ENCODE results near the gene AGXT.

The AGXT gene

DNA sequence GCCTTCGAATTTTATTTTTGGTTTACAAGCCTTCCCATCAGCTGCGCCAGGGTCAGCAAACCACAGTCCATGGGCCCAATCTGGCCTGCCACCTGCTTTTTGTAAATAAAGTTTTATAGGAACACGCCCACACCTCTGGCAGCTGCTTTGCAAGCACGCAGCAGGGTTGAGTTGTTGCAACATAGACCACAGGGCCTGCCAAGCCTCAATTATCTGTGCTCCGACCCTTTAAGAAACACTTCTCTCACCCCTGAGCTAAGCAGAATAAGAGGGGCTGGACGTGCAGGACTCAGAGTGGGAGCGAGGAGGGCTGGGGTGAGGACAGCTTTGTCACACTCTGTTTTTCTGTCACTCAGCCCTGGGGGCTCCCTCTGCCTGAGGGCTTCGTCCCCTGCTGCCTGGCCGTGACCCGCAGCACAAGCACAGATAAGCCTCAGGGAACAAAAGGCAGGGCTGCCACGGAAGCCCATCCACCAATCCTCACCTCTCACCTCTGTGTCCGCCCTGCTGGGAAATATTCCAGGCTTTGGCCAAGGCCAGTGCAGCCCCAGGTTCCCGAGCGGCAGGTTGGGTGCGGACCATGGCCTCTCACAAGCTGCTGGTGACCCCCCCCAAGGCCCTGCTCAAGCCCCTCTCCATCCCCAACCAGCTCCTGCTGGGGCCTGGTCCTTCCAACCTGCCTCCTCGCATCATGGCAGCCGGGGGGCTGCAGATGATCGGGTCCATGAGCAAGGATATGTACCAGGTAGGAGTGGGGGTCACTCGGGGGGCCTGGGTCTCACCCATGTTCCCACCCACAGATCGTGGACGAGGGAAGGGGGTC lies at the start of gene AGXT:
AGXT (plus strand) TSS at position 539 of the 823 bp plus-strand sequence; CDS start at position 581, 42 bp downstream.
- DNase-seq (ENCODE audit: low read depth): peak; percentile 16
- H3K4me3 ChIP-seq (ENCODE audit: low read length): no peak within 1 kb of the TSS
- TF ChIP-seq, protein P1, sequence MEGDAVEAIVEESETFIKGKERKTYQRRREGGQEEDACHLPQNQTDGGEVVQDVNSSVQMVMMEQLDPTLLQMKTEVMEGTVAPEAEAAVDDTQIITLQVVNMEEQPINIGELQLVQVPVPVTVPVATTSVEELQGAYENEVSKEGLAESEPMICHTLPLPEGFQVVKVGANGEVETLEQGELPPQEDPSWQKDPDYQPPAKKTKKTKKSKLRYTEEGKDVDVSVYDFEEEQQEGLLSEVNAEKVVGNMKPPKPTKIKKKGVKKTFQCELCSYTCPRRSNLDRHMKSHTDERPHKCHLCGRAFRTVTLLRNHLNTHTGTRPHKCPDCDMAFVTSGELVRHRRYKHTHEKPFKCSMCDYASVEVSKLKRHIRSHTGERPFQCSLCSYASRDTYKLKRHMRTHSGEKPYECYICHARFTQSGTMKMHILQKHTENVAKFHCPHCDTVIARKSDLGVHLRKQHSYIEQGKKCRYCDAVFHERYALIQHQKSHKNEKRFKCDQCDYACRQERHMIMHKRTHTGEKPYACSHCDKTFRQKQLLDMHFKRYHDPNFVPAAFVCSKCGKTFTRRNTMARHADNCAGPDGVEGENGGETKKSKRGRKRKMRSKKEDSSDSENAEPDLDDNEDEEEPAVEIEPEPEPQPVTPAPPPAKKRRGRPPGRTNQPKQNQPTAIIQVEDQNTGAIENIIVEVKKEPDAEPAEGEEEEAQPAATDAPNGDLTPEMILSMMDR (conservative IDR thresholded peaks at IDR 0.05; ENCODE audit: low read length): no peak

DNA sequence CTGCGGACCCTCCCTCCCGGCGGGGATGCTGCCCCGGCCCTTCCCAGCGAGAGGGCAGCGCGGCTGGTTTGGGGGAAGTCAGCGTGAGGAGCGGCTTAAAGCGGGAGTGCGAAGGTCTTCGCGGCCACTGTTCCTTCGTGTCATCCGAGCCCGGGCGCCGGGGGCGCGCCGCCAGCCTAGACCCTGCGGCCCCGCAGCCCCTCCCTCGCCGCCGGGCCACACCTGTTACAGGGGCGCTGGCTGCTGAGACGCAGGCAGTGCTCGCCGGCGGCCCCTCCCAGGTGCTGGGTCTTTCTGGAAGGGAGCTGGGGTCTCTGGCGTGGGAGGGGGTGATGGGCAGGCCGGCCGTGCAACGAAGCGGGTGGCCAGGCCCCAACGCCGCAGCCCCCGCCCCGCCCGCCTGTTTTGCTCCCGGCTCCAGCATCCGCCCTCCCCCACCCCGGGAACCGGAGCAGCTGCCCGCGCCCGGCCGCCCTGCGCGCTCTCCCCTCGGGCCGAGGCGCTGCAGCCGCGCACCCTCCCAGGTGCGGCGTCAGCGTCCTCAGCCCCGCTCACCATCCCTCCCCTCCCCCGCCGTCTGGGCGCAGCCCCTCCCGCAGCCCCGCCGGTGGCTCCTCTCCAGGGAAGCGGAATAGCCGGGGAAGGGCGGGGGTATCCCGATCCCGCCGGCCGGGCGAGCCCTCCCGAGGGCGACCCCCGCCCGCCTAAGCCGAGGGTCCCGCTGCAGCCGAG lies 49.3 kb upstream of the AGXT start:
- no peak for DNase-seq (ENCODE audit: low read depth)
- no peak overlapping the region for H3K4me3 ChIP-seq (ENCODE audit: low read length)
- TF ChIP-seq, protein P1 (conservative IDR thresholded peaks at IDR 0.05; ENCODE audit: low read length): no peak

DNA sequence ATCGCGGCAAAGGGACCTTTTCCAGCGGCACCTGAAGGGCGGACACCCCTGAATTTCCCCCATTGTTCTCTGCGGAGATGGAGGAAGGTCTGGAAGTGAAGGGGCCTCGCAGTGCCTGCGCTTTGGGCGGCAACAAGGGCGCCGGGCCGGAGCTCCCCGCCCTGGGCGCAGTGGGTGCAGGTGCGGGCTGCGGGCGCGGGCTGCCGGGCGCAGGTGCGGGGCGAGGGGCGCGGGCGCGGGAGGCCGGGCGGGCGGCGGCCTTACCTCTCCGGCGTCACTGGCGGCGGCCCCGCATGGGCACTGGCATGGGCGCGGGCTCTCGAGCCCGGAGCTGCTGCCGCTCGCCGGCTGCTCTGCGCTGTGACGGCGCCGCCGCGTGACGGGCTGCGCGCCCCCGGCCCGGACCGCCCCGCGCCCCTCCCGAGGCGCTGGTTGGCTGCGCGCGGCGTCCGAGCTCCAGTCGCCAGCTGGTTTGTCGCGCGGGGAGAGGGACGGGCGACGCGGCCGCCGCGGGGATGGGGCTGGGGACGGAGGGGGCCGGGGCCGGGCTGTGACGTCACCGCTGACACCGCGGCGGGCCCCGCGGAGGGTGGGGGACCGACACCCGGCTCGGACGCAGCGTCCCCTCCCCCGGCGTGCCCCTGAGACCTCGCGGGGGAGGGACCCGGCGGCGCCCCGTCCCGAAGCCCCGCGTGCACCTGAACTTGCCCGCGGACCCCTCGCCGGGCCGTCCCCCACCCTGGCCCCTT lies 48.6 kb upstream of the AGXT start, which contains the start of gene KIF1A:
KIF1A (minus strand) TSS at position 362 of the 749 bp plus-strand sequence. CDS start 22,467 bp downstream, outside the sequence.
- TF ChIP-seq, protein P1 (conservative IDR thresholded peaks at IDR 0.05; ENCODE audit: low read length): no peak
- DNase-seq (ENCODE audit: low read depth): no peak
- no peak within 1 kb of the TSS for H3K4me3 ChIP-seq (ENCODE audit: low read length)

DNA sequence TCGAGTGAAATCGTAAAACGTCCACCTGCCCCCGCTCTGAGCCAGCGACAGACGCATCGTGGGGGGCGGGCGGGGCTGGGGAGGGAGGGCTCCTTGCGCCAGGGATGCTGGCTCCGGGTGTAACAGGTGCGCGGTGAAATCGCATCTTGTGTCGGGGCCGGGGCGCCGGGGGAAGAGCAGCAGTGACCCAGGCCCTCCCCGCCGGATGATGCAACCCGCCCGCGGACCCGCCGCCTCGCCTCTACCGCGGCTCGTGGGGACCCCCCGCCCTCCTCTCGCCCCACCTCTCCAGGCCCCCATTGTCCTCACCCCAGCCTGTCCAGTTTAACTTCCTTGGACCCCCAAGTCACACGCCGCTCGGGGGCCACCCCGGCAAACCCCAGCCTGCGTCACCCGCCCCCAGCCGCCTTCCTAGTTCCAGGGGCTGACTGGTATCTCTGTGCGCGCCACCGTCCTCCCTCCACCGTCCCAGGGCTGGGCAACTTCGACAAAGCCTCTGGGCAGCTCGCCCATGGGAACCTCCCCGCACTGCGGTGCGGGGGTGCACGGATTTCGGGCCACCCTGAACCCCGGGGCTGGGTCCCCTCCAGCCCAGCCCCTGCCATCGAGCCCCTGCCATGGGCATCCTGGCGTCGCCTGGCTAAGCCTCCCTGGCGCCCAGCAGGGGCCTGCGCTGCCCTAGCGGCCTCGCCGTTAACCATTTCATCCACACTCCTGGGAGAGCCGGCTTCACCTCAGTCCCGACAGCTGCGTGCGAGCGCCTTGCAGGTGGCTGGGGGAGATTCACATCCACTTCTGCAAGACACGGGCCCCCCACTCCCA lies 47.8 kb upstream of the AGXT start:
- DNase-seq (ENCODE audit: low read depth): no peak
- TF ChIP-seq, protein P1 (conservative IDR thresholded peaks at IDR 0.05; ENCODE audit: low read length): no peak
- H3K4me3 ChIP-seq (ENCODE audit: low read length): no peak overlapping the region

DNA sequence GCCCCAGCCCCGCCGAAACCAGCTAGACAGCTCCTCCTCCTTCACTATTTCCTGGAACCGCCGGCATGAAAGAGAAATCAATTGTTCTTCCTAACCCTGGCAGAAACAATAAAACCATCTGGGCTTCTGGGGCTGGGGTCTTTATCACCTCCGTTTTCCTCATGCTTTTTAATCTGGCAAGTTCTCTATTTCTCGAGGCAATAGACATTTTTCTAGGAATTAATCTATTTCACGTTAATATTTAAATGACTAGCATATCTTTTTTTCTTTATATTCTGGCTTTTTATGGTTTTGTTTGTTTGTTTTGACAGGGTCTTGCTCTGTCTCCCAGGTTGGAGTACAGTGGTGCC lies 47.2 kb upstream of the AGXT start:
- TF ChIP-seq, protein P1 (conservative IDR thresholded peaks at IDR 0.05; ENCODE audit: low read length): no peak
- H3K4me3 ChIP-seq (ENCODE audit: low read length): no peak overlapping the region
- no peak for DNase-seq (ENCODE audit: low read depth)

DNA sequence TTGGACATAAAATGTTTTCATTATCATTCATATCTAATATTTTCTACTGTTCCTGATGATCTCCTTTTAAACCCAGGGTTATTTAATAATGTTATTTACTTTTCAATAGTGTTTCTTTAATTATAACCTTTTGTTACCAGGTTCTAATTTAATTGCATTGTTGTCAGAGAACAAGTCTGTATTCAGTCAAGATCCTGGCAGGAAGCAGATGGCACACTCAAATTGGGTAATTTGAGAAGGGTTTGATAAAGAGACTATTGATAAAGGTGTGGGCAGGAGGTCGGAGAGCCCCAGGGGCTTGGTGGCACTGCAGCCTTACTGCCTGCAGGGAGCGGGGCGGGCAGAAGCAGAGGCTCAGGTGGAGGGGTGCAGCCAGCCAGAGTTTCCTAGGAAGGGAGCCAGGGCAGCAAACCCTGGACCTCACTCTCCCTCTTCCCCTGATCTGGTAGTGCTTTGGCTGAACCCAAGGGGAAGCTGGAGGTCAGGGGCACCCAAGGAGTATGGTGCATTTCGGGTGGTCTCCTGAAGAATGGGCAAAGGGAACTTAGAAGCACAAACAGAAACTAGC lies 46.3 kb upstream of the AGXT start:
- no peak for DNase-seq (ENCODE audit: low read depth)
- TF ChIP-seq, protein P1 (conservative IDR thresholded peaks at IDR 0.05; ENCODE audit: low read length): no peak
- H3K4me3 ChIP-seq (ENCODE audit: low read length): no peak overlapping the region
